ENCODE measurements around the gene CENPP. TPM values are rescaled to one million over a fixed set of nuclear protein-coding genes. Genes with fewer than 3 reads are reported as not detected.
"Not testable (repeated sequence)": the region's sequence is repeated elsewhere in the genome, so short reads cannot be mapped to it uniquely, and the experiment has no call there.

Gene CENPP
- total RNA-seq, 1 experiment from 2014 or later, result 24.2 TPM

- no peaks in the 10 kb centered on the region for H3K27me3 ChIP-seq
- no peaks in the 10 kb centered on the region for H3K4me1 ChIP-seq
- H3K9me3 ChIP-seq (replicated peaks), result no peaks in the 10 kb centered on the region
- no peaks in the 10 kb centered on the region for H3K36me3 ChIP-seq
- DNase-seq, result no peak
- no peak overlapping the region for H3K27ac ChIP-seq
- H3K4me3 ChIP-seq, result no peak overlapping the region
Observed at GRCh38 chr9:92408747-92409478, 83.2 kb downstream of the CENPP start.

- H3K36me3 ChIP-seq; H3K4me3 ChIP-seq; DNase-seq; H3K27ac ChIP-seq; H3K4me1 ChIP-seq; H3K9me3 ChIP-seq (replicated peaks); H3K27me3 ChIP-seq: not testable (repeated sequence)
Observed at GRCh38 chr9:92411157-92411556, 85.4 kb downstream of the CENPP start.

DNA sequence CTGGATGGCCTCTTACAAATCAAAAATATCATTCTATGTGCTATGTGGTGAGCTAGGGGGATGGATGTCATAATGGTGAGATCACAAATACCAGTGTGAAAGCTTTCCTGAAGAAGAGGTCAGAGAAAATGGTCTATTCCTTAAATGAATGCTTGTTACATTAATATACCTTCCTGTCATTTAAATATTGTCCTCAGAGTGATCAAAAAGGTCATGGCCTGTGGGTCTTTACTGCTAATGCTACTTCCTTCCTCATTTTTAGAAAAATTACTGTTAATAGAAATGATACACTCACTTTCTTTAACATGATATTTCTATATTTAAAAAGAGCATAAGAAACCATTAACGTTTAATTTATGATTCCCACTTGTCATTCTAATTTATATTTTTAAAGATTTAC lies 88.8 kb downstream of the CENPP start:
- no peak for DNase-seq
- Histone ChIP-seq H3K27ac (no peak overlapping the region), H3K9me3 (replicated peaks) (no peaks in the 10 kb centered on the region), H3K36me3 (no peaks in the 10 kb centered on the region), H3K27me3 (no peaks in the 10 kb centered on the region), H3K4me1 (no peaks in the 10 kb centered on the region), H3K4me3 (no peak overlapping the region)

DNA sequence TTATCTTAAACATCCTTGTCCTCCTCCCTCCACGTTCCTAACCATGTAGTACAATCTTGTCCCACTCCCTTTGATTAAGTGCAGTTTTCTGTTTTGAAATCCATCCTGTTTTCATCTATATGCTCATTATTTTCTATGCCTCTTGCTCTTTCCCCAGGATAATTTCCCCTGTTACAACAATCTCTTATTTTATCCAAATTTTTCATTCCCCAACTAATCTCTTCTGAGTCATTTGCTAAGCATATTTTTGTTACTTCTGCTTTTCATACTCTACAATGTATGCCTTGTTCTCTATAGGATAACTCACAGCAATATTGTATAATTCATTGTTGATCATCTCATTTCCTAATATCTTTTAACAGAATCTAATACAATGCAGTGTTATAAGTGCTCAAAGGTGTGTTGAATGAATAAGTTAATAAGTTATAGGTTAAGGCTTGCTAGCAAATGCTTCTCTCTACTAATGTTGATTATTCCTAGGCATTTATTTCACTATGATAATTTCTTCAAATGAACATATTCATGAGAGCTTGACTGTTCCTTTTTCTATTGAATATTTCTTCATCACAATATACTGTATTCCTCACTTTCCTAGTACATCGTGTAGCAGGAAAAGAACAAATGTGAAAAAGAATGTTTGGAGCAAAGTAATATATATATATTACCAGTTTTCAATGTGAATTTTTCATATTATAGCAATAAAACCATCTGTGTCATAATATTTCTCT lies 97.0 kb downstream of the CENPP start:
- no peak overlapping the region for H3K4me3 ChIP-seq
- DNase-seq, result no peak
- H3K36me3 ChIP-seq, result no peaks in the 10 kb centered on the region
- H3K27me3 ChIP-seq, result no peaks in the 10 kb centered on the region
- H3K4me1 ChIP-seq, result peaks cover 10% of the 10 kb centered on the region; the same call in 1 of the 2 replicates
- no peak overlapping the region for H3K27ac ChIP-seq
- H3K9me3 ChIP-seq (replicated peaks), result no peaks in the 10 kb centered on the region

DNA sequence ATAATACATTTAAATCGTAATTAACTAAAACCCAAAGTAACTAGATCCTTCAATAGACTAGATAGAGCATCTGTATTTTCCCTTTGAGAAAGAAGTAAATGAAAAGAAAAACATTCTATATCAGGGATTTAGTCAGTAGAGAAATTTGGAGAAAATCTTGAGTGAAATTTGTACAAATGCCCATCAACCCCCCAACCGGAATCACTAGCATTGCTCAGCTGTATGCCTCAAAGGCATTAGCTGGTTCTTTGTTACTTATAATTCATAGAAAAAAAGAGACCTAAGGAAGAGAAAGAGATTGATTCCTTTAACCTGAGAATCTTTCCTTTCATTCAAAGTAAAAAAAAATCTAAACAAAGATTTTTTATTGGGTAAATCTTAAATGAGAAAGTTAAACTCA lies 97.9 kb downstream of the CENPP start:
- H3K4me3 ChIP-seq, result no peak overlapping the region

GRCh38 chr9:92424340-92424739 lies 98.6 kb downstream of the CENPP start, which contains the start of gene OMD:
OMD (minus strand) TSS chr9:92424471; CDS start chr9:92417558, 6,913 bp downstream.
- H3K4me1 ChIP-seq, result peaks cover 10% of the 10 kb centered on the region; the same call in 1 of the 2 replicates
- no peaks in the 10 kb centered on the region for H3K27me3 ChIP-seq

More for the DNA sequence above, 97.9 kb downstream of the CENPP start:
- no peak overlapping the region for H3K27ac ChIP-seq
- H3K4me1 ChIP-seq, result peaks cover 10% of the 10 kb centered on the region; the same call in 1 of the 2 replicates
- DNase-seq, result no peak
- H3K36me3 ChIP-seq, result no peaks in the 10 kb centered on the region
- H3K9me3 ChIP-seq (replicated peaks), result no peaks in the 10 kb centered on the region
- no peaks in the 10 kb centered on the region for H3K27me3 ChIP-seq

GRCh38 chr9:92425474-92425873 lies 99.7 kb downstream of the CENPP start:
- Histone ChIP-seq H3K4me3 (no peak overlapping the region), H3K27ac (peak overlapping the region; percentile 40), H3K9me3 (replicated peaks) (no peaks in the 10 kb centered on the region), H3K36me3 (no peaks in the 10 kb centered on the region), H3K4me1 (peaks cover 19% of the 10 kb centered on the region), H3K27me3 (no peaks in the 10 kb centered on the region)
- peak in 1 of 2 experiments; percentile 18 for DNase-seq

More at GRCh38 chr9:92424340-92424739, 98.6 kb downstream of the CENPP start, which contains the start of gene OMD:
- H3K27ac ChIP-seq, result peak within 1 kb of the TSS; percentile 40; the same call in 1 of the 2 replicates
- H3K36me3 ChIP-seq, result no peaks in the 10 kb centered on the region
- DNase-seq, result no peak
- no peak within 1 kb of the TSS for H3K4me3 ChIP-seq
- H3K9me3 ChIP-seq (replicated peaks), result no peaks in the 10 kb centered on the region

GRCh38 chr9:92426501-92427145 lies 100.9 kb downstream of the CENPP start:
- no peak overlapping the region for H3K4me3 ChIP-seq
- H3K4me1 ChIP-seq, result peaks cover 19% of the 10 kb centered on the region
- no peaks in the 10 kb centered on the region for H3K27me3 ChIP-seq
- peak overlapping the region; percentile 40 for H3K27ac ChIP-seq
- no peaks in the 10 kb centered on the region for H3K36me3 ChIP-seq
- DNase-seq, result peak; percentile 52 to 73
- H3K9me3 ChIP-seq (replicated peaks), result no peaks in the 10 kb centered on the region

- no peak overlapping the region for H3K4me3 ChIP-seq
- DNase-seq, result peak; percentile 39 to 61
Observed at GRCh38 chr9:92429836-92430235, 104.1 kb downstream of the CENPP start.

DNA sequence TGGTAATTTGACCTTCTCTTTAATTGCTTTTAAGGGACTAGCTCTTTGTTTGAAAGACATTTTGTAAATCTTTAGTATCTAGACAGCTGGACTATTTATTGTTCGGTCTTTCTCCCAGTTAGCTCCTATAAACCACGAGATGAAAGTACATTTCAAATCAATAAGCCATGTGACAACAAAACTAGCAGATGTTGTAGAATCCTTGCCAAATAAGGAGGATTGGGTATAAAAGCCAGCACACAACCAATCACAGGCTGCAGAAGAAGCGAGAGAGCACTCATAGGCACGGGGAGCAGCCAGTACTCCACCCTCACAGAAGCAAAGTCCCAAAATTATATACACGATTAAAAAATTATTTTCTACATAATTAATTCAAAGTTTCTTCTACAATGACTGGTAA lies 106.6 kb downstream of the CENPP start:
- Histone ChIP-seq H3K4me3 (no peak overlapping the region), H3K9me3 (replicated peaks) (no peaks in the 10 kb centered on the region), H3K36me3 (no peaks in the 10 kb centered on the region), H3K27me3 (no peaks in the 10 kb centered on the region), H3K27ac (no peak overlapping the region), H3K4me1 (peaks cover 9% of the 10 kb centered on the region)
- no peak for DNase-seq

More at GRCh38 chr9:92429836-92430235, 104.1 kb downstream of the CENPP start:
- Histone ChIP-seq H3K27ac (no peak overlapping the region), H3K36me3 (no peaks in the 10 kb centered on the region), H3K9me3 (replicated peaks) (no peaks in the 10 kb centered on the region), H3K27me3 (no peaks in the 10 kb centered on the region), H3K4me1 (peaks cover 19% of the 10 kb centered on the region)

- no peaks in the 10 kb centered on the region for H3K27me3 ChIP-seq
- no peak overlapping the region for H3K27ac ChIP-seq
- DNase-seq, result no peak
- H3K36me3 ChIP-seq, result no peaks in the 10 kb centered on the region
- no peaks in the 10 kb centered on the region for H3K9me3 ChIP-seq (replicated peaks)
- no peak overlapping the region for H3K4me3 ChIP-seq
- peaks cover 9% of the 10 kb centered on the region for H3K4me1 ChIP-seq
Observed at GRCh38 chr9:92432972-92433548, 107.3 kb downstream of the CENPP start.

DNA sequence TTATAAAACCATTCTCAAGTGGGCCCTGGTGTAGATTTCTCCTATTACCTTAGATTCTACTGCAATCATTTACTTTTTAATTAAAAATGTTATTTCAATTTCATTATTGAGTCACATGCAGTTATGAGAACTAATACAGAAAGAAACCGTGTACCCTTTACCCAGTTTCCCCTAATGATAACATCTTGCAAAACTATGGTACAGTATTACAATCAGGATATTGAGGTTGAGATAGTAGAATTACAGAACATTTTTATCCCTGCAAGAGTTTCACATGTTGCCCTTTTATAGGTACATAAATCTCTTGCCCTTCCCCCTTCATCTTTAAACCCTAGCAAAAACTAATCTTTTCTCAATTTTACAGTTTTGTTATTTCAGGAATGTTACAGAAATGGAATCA lies 109.5 kb downstream of the CENPP start:
- H3K4me1 ChIP-seq, result peaks cover 2% of the 10 kb centered on the region
- no peaks in the 10 kb centered on the region for H3K9me3 ChIP-seq (replicated peaks)
- no peaks in the 10 kb centered on the region for H3K36me3 ChIP-seq
- no peak overlapping the region for H3K4me3 ChIP-seq
- H3K27me3 ChIP-seq, result no peaks in the 10 kb centered on the region
- no peak for DNase-seq
- no peak overlapping the region for H3K27ac ChIP-seq

- no peaks in the 10 kb centered on the region for H3K4me1 ChIP-seq
- H3K36me3 ChIP-seq, result no peaks in the 10 kb centered on the region
- no peak overlapping the region for H3K27ac ChIP-seq
- no peaks in the 10 kb centered on the region for H3K27me3 ChIP-seq
- no peaks in the 10 kb centered on the region for H3K9me3 ChIP-seq (replicated peaks)
- no peak for DNase-seq
- H3K4me3 ChIP-seq, result no peak overlapping the region
Observed at GRCh38 chr9:92438900-92439526, 113.3 kb downstream of the CENPP start.

All from SJCRH30 (cell line).